Measurements from ENCODE around the gene TMEM187. TPM values are rescaled to one million over a fixed set of nuclear protein-coding genes. Genes with fewer than 3 reads are reported as not detected.

Gene TMEM187
- total and polyA plus RNA-seq, 12 donors, result 4.0 to 29.2 (median 12.9) TPM

- TF ChIP-seq CTCF (IDR thresholded peaks at IDR 0.05) (no peak), POLR2A (IDR thresholded peaks at IDR 0.05) (no peak)
- H3K36me3 ChIP-seq (replicated peaks in 1 of 2), result peaks cover 0 to 10% of the 10 kb centered on the region in 2 donors
- no peak for DNase-seq
- H3K9me3 ChIP-seq (replicated peaks in 1 of 3), result no peaks in the 10 kb centered on the region
- WGBS, 4 donors, result 53 to 70% (median 64%) methylated on average over 12 to 16 of the region's 16 CpGs
- H3K27ac ChIP-seq, result peak overlapping the region in 2 of 5 donors; percentile 98
- intact Hi-C loops (cut with DNase I), result no loop called here
- H3K4me1 ChIP-seq (replicated peaks in 1 of 2), result peaks cover 12 to 41% of the 10 kb centered on the region in 2 donors
- no peak overlapping the region for H3K4me3 ChIP-seq
- H3K27me3 ChIP-seq, result no peaks in the 10 kb centered on the region
Measured at GRCh38 chrX:153967536-153968224, 4.9 kb upstream of the TMEM187 start.

GRCh38 chrX:153968255-153968654 is 4.3 kb upstream of the TMEM187 start:
- Histone ChIP-seq H3K36me3 (replicated peaks in 1 of 2) (peaks cover 0 to 7% of the 10 kb centered on the region in 2 donors), H3K4me3 (no peak overlapping the region), H3K9me3 (replicated peaks in 1 of 3) (no peaks in the 10 kb centered on the region), H3K4me1 (replicated peaks in 1 of 2) (peaks cover 15 to 44% of the 10 kb centered on the region in 2 donors), H3K27ac (peak overlapping the region in 2 of 5 donors; percentile 98), H3K27me3 (no peaks in the 10 kb centered on the region)
- DNase-seq, result no peak
- TF ChIP-seq CTCF (IDR thresholded peaks at IDR 0.05) (no peak), POLR2A (IDR thresholded peaks at IDR 0.05) (no peak)
- WGBS, 4 donors, result 23 to 66% (median 53%) methylated on average over 3 to 9 of the region's 9 CpGs
- intact Hi-C loops (cut with DNase I), result no loop called here

GRCh38 chrX:153968754-153969124 is 3.8 kb upstream of the TMEM187 start:
- H3K9me3 ChIP-seq (replicated peaks in 1 of 3), result no peaks in the 10 kb centered on the region
- TF ChIP-seq CTCF (IDR thresholded peaks at IDR 0.05), result no peak
- DNase-seq, result peak in 1 of 7 donors; percentile 34
- peak overlapping the region in 1 of 4 donors; percentile 73 for H3K4me3 ChIP-seq
- H3K27ac ChIP-seq, result peak overlapping the region in 3 of 5 donors; percentile 96 to 98 (median 98)
- peaks cover 18 to 49% of the 10 kb centered on the region in 2 donors for H3K4me1 ChIP-seq (replicated peaks in 1 of 2)
- H3K27me3 ChIP-seq, result no peaks in the 10 kb centered on the region
- 4 to 66% (median 41%) methylated on average over 12 of the region's 12 CpGs; no CpG with 5 or more reads in 1 of the 4 donors for WGBS, 4 donors
- intact Hi-C loops (cut with DNase I), result no loop called here
- H3K36me3 ChIP-seq (replicated peaks in 1 of 2), result peaks cover 0 to 2% of the 10 kb centered on the region in 2 donors

GRCh38 chrX:153969125-153969903 is 3.2 kb upstream of the TMEM187 start:
- DNase-seq, result peak in 1 of 7 donors; percentile 38
- no peaks in the 10 kb centered on the region for H3K27me3 ChIP-seq
- TF ChIP-seq POLR2A (IDR thresholded peaks at IDR 0.05) (no peak), CTCF (IDR thresholded peaks at IDR 0.05) (no peak)
- H3K4me3 ChIP-seq, result peak overlapping the region in 2 of 4 donors; percentile 73 to 81
- 8 to 46% (median 25%) methylated on average over 10 to 25 of the region's 25 CpGs for WGBS, 4 donors
- no peaks in the 10 kb centered on the region for H3K36me3 ChIP-seq (replicated peaks in 1 of 2)
- peak overlapping the region; percentile 41 to 99 (median 98) for H3K27ac ChIP-seq
- intact Hi-C loops (cut with DNase I), result no loop called here
- H3K9me3 ChIP-seq (replicated peaks in 1 of 3), result no peaks in the 10 kb centered on the region
- H3K4me1 ChIP-seq (replicated peaks in 1 of 2), result peaks cover 24 to 54% of the 10 kb centered on the region in 2 donors

All from adrenal gland (tissue), 12 donors.